Activated naive CD8-positive, alpha-beta T cell treated with anti-CD3 and anti-CD28 coated beads, Interleukin-2, amount 50 U/mL, for 24 hours (primary cell): ENCODE measurements around the gene EPC2.

Source experiments
- ATAC-seq: fragments of 150-1000 bp; cut with Tn5 transposase; one replicate; pipeline ENCODE4 v1.10.0; 2021
- DNase-seq: peaks from one replicate; pipeline ENCODE4 v3.0.0; 2021
- H3K27ac Mint-ChIP-seq: one replicate; pipeline ENCODE4 v1.8.0; 2021; ENCODE audit warnings: mild to moderate bottlenecking, mixed read lengths
- H3K27me3 Mint-ChIP-seq: one replicate; pipeline ENCODE4 v1.8.0; 2021; ENCODE audit warnings: mixed read lengths
- H3K36me3 Mint-ChIP-seq: one replicate; pipeline ENCODE4 v1.8.0; 2021; ENCODE audit warnings: low read depth, mixed read lengths
- H3K4me1 Mint-ChIP-seq: one replicate; pipeline ENCODE4 v1.8.0; 2021; ENCODE audit warnings: mixed read lengths
- H3K4me3 Mint-ChIP-seq: one replicate; pipeline ENCODE4 v1.8.0; 2021; ENCODE audit warnings: mild to moderate bottlenecking, moderate library complexity, mixed read lengths
- H3K9me3 Mint-ChIP-seq: one replicate; pipeline ENCODE4 v1.8.0; 2021; ENCODE audit warnings: mixed read lengths

EPC2 gene

DNA sequence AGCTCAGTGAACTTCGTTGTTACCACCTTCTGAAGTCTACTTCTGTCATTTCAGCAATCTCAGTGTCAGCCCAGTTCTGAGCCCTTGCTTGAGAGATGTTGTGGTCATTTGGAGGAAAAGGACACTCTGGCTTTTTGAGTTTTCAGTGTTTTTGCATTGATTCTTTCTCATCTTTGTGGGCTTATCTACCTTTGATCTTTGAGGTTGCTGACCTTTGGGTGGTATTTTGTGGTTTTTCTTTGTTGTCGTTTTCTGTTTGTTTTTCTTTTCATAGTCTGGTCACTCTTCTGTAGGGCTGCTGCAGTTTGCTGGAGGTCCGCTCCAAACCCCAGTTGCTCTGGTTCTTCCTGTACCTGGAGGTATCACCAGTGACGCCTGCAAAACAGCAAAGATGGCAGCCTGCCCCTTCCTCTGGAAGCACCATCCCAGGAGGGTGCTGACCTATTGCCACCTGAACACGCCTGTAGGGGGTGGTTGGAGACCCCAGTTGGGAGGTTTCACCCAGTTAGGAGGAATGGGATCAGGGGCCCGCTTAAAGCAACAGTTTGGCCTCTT is 74.7 kb downstream of the EPC2 start:
- H3K9me3 Mint-ChIP-seq = peaks cover 9% of the 10 kb centered on the region
- ATAC-seq (no peak), DNase-seq (no peak)
- H3K4me1 Mint-ChIP-seq = peaks cover 91% of the 10 kb centered on the region
- H3K27ac Mint-ChIP-seq = no peak overlapping the region
- H3K27me3 Mint-ChIP-seq = no peaks in the 10 kb centered on the region
- H3K36me3 Mint-ChIP-seq = peaks cover 36% of the 10 kb centered on the region
- H3K4me3 Mint-ChIP-seq = no peak overlapping the region

DNA sequence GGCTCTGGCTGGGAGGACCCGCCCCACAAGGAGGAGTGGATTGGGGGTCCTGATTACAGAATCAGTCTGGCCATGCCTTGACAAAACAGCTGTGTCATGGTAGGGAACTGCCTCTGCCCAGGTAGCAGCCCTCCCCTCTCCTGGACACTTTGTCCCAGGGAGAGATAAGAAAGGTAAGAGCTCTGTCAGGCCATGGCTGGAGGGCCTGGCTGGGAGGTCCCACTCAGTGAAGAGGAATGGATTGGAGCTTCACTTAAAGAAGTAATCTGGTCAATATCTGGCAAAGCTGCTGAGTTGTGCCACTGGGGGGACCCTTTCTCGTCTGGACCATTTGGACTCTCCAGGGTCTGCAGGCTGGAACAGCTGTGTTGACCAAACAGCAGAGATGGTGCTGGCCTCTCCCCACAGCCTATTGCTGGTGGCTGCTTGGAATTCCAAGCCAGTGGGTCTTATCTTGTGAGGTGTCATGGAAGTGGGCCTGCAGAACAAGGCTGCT is 75.4 kb downstream of the EPC2 start:
- ATAC-seq (no peak), DNase-seq (no peak)
- H3K4me3 Mint-ChIP-seq = no peak overlapping the region
- H3K9me3 Mint-ChIP-seq = peaks cover 9% of the 10 kb centered on the region
- H3K4me1 Mint-ChIP-seq = peaks cover 92% of the 10 kb centered on the region
- H3K27me3 Mint-ChIP-seq = no peaks in the 10 kb centered on the region
- no peak overlapping the region for H3K27ac Mint-ChIP-seq
- peaks cover 30% of the 10 kb centered on the region for H3K36me3 Mint-ChIP-seq

DNA sequence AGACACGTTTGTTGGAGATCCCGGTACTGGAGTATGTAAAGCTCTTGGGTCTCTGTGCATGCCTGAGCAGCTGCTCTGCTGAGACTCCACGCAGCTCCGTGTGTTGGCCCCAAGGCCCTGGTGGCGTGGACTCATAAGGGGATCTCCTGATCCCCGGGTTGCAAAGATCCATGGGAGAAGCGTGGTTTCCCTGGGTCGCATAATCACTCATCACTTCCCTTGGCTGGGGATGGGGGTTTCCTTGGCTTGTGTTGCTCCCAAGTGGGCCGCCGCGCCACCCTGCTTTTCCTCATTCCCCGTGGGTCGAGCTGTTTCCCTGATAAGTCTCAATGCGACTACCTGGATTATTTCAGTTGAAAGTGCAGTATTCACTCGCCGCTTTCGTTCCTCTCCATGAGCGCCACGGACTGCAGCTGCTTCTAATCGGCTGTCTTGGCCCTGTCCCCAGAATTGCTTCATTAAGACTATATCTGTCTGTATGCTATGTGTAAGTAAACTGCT is 76.0 kb downstream of the EPC2 start:
- H3K27me3 Mint-ChIP-seq = no peaks in the 10 kb centered on the region
- DNase-seq (no peak), ATAC-seq (peak; percentile 68)
- peaks cover 9% of the 10 kb centered on the region for H3K9me3 Mint-ChIP-seq
- peaks cover 92% of the 10 kb centered on the region for H3K4me1 Mint-ChIP-seq
- no peak overlapping the region for H3K27ac Mint-ChIP-seq
- peaks cover 24% of the 10 kb centered on the region for H3K36me3 Mint-ChIP-seq
- H3K4me3 Mint-ChIP-seq = no peak overlapping the region

DNA sequence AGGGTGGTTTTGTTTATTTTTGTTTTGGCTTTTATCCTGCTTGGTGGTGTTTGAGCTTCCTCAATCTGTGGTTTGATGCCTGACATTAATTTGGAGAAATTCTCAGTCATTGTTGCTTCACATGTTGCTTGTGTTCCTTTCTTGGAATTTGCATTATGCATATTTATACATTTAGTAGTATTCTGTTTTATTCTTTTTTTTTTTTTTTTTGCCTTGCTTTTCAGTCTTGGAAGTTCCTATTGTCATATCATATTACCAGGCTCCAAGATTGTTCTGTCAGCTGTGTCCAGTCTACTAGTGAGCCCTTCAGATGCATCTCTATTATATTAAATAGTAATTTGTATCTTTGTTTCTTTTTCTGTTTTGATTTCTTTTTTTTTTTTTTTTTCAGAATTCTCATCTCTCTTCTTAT is 77.0 kb downstream of the EPC2 start:
- H3K4me3 Mint-ChIP-seq = no peak overlapping the region

DNA sequence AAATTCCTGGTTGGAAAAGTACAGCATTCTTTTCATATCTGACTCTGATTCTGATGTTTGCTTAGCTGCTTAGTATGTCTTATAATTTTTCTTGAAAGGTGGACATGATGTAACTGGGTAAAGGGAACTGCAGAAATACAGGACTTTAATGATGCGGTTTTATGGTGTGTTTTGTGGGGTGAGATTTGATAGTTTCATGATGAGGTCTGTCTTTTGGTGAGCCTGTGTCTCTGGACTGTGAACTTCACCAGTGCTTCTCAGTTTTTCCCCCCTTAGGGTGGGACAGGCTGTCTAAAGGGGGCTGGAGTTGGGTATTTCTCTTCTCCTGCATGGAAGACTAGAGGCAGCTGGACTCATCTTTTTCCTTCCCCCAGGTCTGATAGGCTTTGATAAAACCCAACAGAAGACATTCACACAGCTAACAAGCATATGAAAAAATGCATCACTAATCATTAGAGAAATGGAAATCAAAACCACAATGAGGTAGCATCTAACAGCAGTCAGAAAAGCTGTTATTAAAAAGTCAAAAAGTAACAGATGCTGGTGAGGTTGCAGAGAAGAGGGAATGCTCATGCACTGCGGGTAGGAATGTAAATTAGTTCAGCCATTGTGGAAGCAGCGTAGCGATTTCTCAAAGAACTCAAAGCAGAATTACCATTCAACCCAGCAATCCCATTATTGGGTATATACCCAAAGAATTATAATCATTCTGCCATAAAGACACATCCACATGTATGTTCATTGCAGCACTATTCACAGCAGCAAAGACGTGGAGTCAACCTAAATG is 77.6 kb downstream of the EPC2 start:
- Mint-ChIP-seq H3K4me3 (no peak overlapping the region), H3K36me3 (peaks cover 27% of the 10 kb centered on the region), H3K4me1 (peaks cover 90% of the 10 kb centered on the region), H3K27ac (no peak overlapping the region), H3K27me3 (no peaks in the 10 kb centered on the region), H3K9me3 (peaks cover 1% of the 10 kb centered on the region)
- DNase-seq = no peak
- no peak for ATAC-seq

More for the DNA sequence above, 77.0 kb downstream of the EPC2 start:
- H3K4me1 Mint-ChIP-seq = peaks cover 92% of the 10 kb centered on the region
- H3K36me3 Mint-ChIP-seq = peaks cover 21% of the 10 kb centered on the region
- DNase-seq (no peak), ATAC-seq (no peak)
- H3K27me3 Mint-ChIP-seq = no peaks in the 10 kb centered on the region
- peaks cover 8% of the 10 kb centered on the region for H3K9me3 Mint-ChIP-seq
- no peak overlapping the region for H3K27ac Mint-ChIP-seq

DNA sequence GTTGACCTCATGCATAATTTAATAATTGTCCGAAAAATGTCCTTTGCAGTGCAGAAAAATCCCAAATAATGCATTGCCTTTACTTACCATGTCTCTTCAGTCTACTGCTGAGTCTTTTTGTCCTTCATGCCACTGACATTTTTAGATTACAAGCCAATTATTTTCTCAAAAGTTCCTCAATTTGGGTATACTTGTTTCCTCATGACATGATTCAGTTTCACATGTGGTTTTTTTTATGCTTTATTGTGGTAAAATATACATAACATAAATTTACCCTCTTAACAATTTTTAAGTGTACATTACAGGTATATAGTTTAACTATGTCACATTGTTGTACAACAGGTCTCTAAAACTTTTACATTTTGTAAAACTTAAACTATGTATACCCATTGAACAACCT is 81.0 kb downstream of the EPC2 start:
- Mint-ChIP-seq H3K4me1 (peaks cover 69% of the 10 kb centered on the region), H3K27ac (no peak overlapping the region), H3K4me3 (no peak overlapping the region)

DNA sequence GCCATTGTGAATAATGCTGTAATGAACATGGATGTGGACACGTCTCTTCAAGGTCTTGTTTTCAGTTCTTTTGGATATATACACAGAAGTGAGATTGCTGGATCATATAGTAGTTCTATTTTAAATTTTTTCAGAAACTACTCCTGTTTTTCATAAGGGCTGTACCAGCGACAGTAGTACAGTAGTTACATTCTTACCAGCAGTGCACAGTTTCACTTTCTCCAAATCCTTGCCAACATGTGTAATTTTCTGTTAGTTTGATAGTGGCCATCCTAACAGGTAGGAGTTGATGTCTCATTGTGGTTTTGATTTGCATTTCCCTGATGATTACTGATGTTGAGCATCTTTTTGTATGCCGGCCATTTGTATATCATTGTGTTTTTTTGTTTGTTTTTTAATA is 81.7 kb downstream of the EPC2 start:
- ATAC-seq (peak; percentile 73), DNase-seq (no peak)
- Mint-ChIP-seq H3K36me3 (peaks cover 14% of the 10 kb centered on the region), H3K4me1 (peaks cover 66% of the 10 kb centered on the region), H3K27me3 (no peaks in the 10 kb centered on the region), H3K27ac (no peak overlapping the region), H3K4me3 (no peak overlapping the region), H3K9me3 (no peaks in the 10 kb centered on the region)

More for the DNA sequence above, 81.0 kb downstream of the EPC2 start:
- Mint-ChIP-seq H3K36me3 (peaks cover 16% of the 10 kb centered on the region), H3K9me3 (no peaks in the 10 kb centered on the region), H3K27me3 (no peaks in the 10 kb centered on the region)
- no peak for ATAC-seq
- no peak for DNase-seq

DNA sequence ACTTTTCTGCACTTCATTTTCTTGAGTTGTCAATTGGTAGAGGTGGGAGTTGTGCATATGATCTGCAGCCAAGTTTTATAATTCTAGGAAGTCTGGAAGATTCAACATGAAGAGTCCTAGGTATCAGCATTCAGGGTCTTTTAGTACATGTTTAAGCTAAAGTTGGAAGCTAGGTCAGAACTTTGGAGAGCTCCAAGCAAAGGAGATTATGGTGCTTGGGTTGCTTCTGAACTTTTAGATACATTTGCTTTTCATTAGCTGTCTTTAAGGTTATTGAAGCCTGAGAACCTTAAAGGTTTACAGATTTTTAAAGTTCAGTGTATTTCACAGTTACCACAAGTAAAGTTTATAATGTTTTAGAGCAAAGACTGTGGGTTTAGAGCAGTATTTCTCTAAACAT is 85.5 kb downstream of the EPC2 start:
- DNase-seq = no peak
- H3K4me1 Mint-ChIP-seq = peaks cover 36% of the 10 kb centered on the region
- ATAC-seq = no peak
- H3K9me3 Mint-ChIP-seq = no peaks in the 10 kb centered on the region
- H3K27ac Mint-ChIP-seq = no peak overlapping the region
- no peaks in the 10 kb centered on the region for H3K27me3 Mint-ChIP-seq
- H3K4me3 Mint-ChIP-seq = no peak overlapping the region
- peaks cover 14% of the 10 kb centered on the region for H3K36me3 Mint-ChIP-seq

DNA sequence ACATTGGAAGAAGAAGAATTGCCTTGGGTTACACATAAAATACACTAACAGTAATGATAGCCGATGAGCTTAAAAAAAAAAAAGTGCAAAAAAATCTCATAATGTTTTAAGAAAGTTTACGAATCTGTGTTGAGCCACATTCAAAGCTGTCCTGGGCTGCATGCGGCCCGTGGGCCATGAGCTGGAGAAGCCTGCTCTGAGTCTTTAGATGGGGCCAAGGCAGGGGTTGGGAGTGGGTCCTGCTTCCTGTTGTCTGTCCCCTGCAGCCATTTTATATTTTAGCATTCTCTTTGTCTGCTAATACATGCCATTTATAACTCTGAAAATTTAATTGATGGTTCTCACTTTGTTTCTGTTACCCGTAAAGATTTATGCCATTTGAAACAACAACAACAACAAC is 93.2 kb downstream of the EPC2 start:
- H3K27me3 Mint-ChIP-seq = no peaks in the 10 kb centered on the region
- no peaks in the 10 kb centered on the region for H3K9me3 Mint-ChIP-seq

DNA sequence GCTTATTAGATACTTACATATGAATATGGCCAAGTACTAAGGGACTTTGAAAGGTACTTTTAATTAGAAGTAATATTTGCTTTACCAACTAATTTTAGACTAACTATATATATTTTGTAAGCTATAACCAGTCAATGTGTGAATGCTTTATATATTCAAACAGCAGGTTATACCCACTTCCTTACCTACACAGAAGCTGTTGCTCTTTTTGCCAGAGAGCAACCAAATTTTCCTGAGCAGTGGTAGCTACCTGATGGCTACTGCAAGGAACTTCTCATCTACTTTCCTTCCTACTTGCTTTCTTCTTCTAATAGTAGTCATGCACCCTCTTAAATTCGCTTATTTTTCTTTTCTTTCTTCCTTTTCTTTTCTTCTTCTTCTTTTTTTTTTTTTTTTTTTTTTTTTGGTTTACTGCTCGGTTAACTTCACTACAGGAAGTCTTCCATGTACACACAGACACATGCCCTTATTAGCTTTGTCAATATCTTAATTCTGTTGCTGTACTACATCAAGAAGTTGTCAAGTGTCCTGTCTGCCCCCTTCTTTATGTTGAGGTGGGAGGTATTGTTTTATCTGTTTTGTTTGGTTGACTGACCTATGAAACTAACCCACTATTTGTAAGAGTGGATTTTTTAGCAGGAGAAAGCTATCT is 95.0 kb downstream of the EPC2 start:
- Mint-ChIP-seq H3K4me1 (peaks cover 47% of the 10 kb centered on the region), H3K4me3 (no peak overlapping the region), H3K27ac (no peak overlapping the region), H3K27me3 (no peaks in the 10 kb centered on the region), H3K9me3 (no peaks in the 10 kb centered on the region), H3K36me3 (peaks cover 4% of the 10 kb centered on the region)
- ATAC-seq (no peak), DNase-seq (no peak)

More for the DNA sequence above, 93.2 kb downstream of the EPC2 start:
- ATAC-seq = no peak
- Mint-ChIP-seq H3K36me3 (peaks cover 2% of the 10 kb centered on the region), H3K4me1 (peaks cover 40% of the 10 kb centered on the region), H3K4me3 (no peak overlapping the region), H3K27ac (no peak overlapping the region)
- no peak for DNase-seq

DNA sequence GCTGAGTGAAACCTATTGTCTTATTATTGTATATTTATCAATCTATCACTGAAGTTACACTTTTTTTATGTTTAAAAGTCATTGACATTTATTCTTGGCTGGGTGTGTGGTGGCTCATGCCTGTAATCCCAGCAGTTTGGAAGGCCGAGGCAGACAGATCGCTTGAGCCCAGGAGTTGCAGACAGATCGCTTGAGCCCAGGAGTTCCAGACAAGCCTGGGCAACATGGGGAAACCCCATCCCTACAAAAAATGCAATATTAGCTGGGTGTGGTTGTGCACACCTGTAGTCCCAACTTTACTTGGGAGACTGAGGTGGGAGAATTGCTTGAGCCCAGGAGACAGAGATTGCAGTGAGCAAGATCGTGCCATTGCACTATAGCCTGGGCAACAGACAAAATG is 97.8 kb downstream of the EPC2 start:
- DNase-seq = no peak
- Mint-ChIP-seq H3K4me3 (no peak overlapping the region), H3K27me3 (no peaks in the 10 kb centered on the region), H3K36me3 (peaks cover 20% of the 10 kb centered on the region), H3K4me1 (peaks cover 55% of the 10 kb centered on the region), H3K9me3 (no peaks in the 10 kb centered on the region), H3K27ac (no peak overlapping the region)
- ATAC-seq = no peak

DNA sequence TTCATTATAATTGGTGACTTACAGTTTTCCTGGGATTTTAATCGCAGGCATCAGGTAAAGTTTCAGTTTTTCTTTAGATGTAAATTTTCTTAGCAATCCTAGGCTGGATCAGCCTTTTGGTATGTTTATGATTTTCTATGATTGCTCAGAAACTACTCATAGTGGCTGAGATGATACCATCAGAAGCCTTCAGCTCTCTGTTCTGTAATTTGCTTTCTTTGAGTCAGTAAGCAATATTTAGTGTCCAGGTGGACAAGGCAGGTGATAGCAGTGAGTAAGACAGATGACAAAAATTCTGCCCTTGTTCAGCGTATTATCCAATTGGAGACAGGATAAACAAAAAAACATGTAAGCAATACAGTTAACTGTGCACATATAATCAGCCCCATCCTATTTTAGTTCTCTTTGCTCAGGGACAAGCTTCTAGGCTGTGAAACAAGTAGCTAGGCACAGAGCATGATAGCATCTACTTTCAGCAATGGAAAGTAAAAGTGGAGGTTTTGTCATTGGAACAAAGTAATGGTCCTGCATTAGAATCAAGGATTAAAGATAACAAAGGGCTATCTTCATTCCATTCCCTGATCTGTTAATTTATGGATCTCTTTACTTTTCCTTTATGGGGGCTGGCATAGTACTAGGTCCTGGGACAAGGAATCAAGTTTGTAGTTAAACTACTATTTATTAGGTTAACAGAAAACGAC is 100.8 kb downstream of the EPC2 start:
- no peak overlapping the region for H3K27ac Mint-ChIP-seq

DNA sequence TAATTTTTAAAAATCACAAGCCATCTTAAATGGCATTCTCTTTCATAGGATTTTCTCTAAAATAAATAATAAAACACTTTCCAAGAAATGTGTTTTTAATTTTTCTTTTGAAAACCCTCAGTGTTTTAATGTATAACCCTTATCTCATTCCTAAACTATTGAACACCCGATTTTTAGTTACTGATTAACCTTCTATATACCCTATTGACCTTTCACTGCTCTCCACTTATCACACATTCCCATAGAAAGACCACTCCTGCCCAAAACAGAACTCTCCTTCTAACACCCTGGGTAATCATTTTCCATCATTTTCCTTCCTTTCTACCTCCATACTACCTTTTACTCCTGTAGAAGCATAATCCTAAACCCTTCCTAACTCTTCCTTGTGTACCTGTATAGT is 102.4 kb downstream of the EPC2 start:
- peaks cover 26% of the 10 kb centered on the region for H3K36me3 Mint-ChIP-seq
- H3K9me3 Mint-ChIP-seq = no peaks in the 10 kb centered on the region
- H3K27ac Mint-ChIP-seq = no peak overlapping the region
- no peaks in the 10 kb centered on the region for H3K27me3 Mint-ChIP-seq
- H3K4me1 Mint-ChIP-seq = peaks cover 25% of the 10 kb centered on the region
- DNase-seq (no peak), ATAC-seq (no peak)
- H3K4me3 Mint-ChIP-seq = no peak overlapping the region

More for the DNA sequence above, 100.8 kb downstream of the EPC2 start:
- no peaks in the 10 kb centered on the region for H3K9me3 Mint-ChIP-seq
- no peaks in the 10 kb centered on the region for H3K27me3 Mint-ChIP-seq
- H3K4me1 Mint-ChIP-seq = peaks cover 32% of the 10 kb centered on the region
- peaks cover 24% of the 10 kb centered on the region for H3K36me3 Mint-ChIP-seq
- DNase-seq = no peak
- no peak overlapping the region for H3K4me3 Mint-ChIP-seq
- no peak for ATAC-seq

DNA sequence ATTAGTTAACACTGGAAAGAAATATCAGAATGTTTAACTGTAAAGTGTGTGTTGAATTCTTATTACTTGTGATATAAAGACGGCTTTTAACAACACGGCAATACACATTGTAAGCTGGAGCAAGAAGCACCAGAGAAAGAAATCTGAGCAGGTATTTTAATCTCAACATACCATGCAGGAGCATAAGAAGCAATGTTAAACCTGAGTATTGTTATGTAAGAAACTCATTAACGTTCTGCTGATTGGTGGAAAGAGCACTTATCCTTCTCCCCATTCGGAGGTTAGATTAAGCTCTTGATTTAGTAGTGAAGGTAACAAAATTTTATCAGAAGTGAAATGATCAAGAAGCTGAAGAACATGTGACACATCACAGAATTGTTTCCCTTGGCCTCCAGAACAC is 107.4 kb downstream of the EPC2 start:
- H3K9me3 Mint-ChIP-seq = no peaks in the 10 kb centered on the region

More for the DNA sequence above, 107.4 kb downstream of the EPC2 start:
- Mint-ChIP-seq H3K27ac (no peak overlapping the region), H3K27me3 (no peaks in the 10 kb centered on the region), H3K4me3 (no peak overlapping the region), H3K36me3 (peaks cover 32% of the 10 kb centered on the region), H3K4me1 (peaks cover 16% of the 10 kb centered on the region)
- DNase-seq (no peak), ATAC-seq (no peak)
